Cortex of kidney (tissue), 1 donor: ENCODE results near the gene ZHX3.

Experiments
- DNase-seq: peaks from one replicate; lab custom pipeline; 2025; lab: John Stamatoyannopoulos, UW

The ZHX3 gene

DNA sequence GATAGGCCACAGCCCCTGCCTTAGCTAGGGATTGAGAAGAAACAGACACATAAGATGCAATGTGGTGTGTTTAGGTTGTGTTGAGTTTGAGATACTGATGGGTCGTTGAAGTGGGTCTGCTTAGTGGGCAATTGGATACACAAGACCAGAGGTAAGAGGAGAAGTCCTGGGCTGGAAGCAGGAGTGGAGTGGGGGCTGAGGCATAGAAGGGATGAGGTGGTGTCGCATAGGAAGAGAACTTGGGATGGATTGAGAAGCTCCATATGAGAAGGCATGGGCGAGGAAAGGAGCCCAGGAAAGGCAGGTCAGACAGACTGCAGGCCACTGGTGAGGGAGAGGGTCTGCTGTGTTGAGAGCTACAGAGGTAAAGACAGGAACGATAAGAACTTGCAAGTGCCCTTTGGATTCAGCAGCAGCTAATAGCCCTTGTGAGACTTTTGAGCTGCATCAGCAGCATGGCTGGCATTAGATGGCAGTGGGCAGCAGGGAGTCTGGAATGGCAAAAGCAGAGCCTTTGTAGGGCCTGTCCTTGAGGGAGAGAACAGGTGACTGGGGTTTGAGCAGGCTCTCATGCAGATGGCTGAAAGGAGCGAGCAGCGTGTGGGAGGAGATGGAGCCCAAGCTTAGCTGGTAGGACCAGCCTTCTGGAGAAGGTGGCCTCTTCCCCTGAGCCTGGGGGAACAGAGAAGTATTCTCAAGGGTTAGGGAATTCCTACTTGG is 147.0 kb downstream of the ZHX3 start:
- no peak for DNase-seq

- no peak for DNase-seq
Observed at GRCh38 chr20:41169791-41170351, 147.7 kb downstream of the ZHX3 start.

DNA sequence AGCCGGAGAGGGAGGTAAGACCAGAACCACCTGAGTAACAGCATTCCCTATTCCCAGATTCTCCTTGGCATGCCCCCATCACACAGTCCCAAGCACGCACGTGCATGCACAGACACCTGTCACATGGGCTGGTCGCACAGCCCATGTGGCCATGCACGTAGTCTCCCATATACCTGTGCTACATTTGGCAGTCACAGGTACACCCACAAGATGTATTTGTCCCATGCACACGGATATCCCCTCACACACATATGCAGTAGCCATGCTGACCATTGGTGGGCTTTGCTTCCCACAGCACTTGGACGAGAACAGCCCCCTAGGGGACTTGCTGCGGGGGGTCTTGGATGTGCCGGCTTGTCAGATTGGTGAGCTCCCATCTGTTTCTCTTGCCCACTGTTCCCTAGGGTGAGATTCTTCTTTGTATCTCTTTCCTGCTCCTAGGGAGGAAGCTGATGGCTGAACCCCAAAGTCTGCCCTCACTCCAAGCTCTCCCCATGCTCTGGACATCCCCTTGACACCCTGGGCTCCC is 148.3 kb downstream of the ZHX3 start:
- DNase-seq, result no peak

GRCh38 chr20:41168281-41169161 is 149.0 kb downstream of the ZHX3 start:
- no peak for DNase-seq

DNA sequence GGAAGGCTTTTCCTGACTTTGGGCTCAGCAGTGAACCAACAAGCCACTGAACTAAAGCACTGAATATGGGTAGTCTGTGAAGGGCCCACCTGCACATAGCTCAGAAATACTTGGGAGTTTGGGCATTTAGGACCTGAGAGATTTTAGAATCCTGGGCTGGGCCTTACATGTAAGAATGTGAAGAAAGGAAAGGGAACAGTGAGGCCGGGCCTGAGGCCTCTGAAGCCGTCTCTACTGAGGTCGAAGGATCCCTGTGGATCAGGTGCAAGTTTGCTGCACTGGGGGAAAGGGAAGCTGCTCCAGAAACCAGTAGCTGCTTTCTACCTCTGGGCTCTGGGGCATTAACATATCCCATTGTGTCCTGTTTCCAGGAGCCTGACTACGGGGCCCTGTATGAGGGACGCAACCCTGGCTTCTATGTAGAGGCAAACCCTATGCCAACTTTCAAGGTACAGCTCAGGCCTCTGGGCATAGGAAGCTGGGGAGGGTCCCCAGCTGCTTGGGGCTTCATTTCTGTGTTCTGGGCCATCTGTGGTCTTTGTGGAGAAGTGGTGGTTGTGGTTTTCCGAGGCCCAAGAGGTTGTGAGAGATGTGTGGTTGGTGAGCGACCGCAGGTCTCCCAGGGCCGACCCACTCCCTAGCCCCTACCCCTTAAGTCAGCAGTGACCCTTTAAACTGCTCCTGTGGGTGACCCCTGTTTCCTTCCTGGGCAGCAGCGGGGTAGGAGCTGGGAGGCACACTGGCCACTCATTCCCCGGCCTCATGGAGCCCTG is 149.9 kb downstream of the ZHX3 start:
- no peak for DNase-seq

- no peak for DNase-seq
Observed at GRCh38 chr20:41167118-41167470, 150.4 kb downstream of the ZHX3 start.

- no peak for DNase-seq
Observed at GRCh38 chr20:41166201-41167117, 151.1 kb downstream of the ZHX3 start.

- no peak for DNase-seq
Observed at GRCh38 chr20:41165001-41165882, 152.3 kb downstream of the ZHX3 start.

DNA sequence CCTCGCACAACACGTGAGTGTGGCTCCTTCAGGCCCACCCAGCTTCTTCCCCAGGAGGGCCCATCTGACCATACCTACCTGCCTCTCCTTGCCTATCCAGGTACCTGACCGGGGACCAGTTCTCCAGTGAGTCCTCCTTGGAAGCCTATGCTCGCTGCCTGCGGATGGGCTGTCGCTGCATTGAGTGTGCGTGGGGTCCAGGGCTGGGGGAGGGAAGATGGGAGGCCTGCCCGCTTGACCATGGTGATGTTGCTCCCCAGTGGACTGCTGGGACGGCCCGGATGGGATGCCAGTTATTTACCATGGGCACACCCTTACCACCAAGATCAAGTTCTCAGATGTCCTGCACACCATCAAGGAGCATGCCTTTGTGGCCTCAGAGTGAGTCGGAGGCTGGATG is 153.7 kb downstream of the ZHX3 start:
- no peak for DNase-seq

DNA sequence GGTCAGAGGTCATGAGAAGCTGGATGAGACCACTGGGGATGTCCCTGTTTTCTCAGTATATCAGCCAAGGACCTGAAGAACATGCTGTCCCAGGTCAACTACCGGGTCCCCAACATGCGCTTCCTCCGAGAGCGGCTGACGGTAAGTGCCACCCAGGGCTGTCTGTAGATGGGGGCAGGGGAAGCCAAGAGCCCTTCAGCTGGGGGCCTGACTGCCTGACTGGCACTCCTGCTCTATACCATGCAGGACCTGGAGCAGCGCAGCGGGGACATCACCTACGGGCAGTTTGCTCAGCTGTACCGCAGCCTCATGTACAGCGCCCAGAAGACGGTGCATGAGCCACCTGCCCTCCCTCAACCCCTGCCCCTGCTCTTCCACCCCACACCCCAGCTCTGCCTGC is 155.1 kb downstream of the ZHX3 start:
- no peak for DNase-seq

DNA sequence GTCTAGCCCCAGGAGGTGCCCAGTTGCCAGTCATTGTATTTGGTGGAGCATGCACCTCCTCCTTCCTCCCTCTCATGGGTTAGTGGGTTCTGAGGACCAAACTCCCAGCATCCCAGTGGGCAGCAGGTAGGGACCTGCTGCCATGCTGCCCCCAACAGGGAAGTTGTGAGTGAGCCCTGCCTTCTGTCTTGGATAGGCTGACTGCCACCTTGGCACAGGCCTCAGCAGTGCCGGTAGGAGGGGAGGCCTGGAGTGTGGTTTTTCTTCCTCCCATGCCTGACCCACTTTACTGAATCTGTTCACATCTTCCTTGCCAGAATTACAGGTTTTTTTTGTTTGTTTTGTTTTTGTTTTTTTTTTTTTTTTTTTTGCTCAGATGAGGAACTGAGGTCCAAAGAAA is 155.6 kb downstream of the ZHX3 start:
- DNase-seq, result no peak

DNA sequence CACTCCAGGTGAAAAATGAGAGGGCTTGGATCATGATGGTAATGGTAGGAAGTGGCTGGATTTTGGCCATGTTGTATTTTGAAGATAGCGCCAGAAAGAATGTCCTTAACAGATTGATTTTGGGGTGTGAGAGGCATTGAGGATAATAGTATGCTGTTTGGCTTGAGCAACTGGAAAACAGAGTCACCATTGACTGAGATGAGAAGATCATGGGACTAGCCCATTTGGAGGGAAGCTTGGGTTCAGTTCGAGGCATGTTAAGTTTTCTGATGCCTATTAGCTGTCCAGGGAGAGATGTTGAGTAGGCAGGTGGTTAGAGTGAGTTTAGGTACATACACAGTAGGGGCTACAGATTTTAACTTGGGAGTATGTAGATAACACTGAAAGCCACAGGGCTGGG is 156.8 kb downstream of the ZHX3 start:
- DNase-seq, result no peak

DNA sequence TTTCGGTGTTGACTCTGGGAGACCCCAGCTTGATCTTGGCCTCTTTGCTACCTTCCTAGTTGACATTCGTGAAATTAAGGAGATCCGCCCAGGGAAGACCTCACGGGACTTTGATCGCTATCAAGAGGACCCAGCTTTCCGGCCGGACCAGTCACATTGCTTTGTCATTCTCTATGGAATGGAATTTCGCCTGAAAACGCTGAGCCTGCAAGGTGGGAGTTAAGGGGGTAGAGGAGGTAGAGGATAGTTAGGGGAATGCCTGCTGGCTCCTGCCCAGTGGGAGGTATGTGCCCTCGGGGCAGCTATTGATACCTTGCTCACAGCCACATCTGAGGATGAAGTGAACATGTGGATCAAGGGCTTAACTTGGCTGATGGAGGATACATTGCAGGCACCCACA is 158.0 kb downstream of the ZHX3 start:
- DNase-seq, result no peak

GRCh38 chr20:41158082-41158625 is 159.4 kb downstream of the ZHX3 start:
- DNase-seq, result no peak

DNA sequence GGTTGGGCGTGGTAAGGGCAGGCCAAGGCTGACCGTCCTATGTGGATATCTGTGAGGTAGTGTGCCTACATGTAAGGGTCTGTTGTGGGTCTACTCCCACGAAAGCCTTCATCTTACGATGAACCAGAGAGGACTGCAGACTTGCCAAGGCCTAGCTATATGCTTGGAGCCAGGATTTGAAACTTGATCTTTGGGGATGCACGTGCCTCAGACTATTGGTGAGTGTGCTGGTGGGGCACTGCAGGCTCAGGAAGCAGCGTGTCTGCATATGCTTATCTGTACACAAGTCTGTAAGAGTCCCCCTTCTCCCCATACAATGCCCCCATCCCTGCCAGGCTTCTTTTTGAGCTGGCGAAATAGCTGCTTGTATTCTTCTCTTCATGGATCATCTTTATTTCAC is 162.3 kb downstream of the ZHX3 start:
- no peak for DNase-seq

GRCh38 chr20:41154436-41155176 is 162.9 kb downstream of the ZHX3 start:
- no peak for DNase-seq

DNA sequence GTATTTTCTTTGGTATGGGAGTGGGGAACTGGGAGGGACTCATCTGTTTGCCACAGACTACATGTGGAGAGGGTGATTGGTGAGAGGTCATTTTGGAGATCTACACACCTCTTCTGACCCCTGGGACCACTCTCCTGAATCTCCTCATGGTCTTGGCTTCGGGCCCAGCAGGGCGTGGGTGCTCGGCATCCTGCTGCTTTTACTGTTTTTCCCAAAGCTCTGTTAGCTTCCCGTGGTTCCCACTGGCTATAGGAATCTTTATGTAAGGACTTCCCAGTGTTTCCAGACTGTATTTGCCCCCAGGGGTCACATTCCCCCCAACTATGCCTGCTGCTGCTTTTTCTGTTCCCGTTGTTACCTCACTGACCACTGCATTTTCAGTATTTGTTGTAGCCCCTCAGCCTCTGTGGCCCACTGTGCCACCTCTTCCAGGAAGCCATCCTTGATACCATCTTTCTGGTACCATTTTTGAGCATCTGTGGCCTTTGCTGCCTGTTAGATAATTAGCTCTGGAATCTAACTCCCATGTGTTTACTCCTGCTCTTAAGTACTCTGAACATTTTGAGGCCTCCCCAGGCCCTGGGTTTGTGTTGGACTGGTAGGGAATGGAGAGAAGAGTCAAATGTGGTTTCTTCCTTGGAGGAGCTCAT is 165.3 kb downstream of the ZHX3 start:
- DNase-seq, result no peak

DNA sequence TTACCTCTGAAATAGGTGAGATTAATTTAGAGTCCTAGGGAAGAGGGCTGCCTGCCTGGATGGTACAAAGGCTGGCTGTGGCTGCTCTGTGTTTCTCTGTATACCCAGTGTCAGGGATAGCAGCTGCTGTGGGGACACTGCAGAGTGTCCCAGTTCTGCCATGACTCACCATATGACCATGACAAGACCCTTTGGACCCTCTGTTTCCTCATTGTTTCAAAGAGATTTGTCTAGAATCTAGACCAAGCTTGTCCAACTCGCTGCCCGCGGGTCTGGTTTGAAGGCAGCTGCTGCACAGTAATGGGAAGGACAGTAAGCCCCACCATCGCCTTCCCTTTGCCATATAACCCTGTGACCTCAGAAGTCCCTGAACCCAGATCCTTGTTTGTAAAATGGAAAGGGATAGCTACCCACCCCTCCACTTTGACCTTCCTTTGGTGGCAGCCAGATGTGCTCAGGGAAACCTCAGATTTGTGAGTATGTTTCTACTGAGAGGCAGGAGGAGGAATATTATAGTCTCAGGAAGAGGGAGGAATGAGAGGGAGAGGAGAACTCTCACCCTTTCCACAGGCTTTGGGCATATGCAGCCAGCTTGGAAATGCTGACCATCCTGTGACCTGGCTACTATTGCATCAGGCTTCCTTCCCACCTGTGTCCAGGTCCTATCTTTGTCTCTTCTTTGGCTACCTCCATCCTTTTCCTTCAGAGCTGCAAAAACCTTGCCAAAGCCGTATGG is 166.2 kb downstream of the ZHX3 start:
- DNase-seq, result no peak
